MM.1S (cell line): ENCODE results near the gene CLEC4D.
A peak's percentile ranks its signal among the peaks of the same experiment; 100 is the strongest.

ENCODE experiments used
- CTCF ChIP-seq: fragments of 300-600 bp; sonication (generic); IDR thresholded peaks from 2 replicates; pipeline ENCODE4 v1.5.1; 2016; ENCODE audit warnings: antibody characterized with exemption, low read length, mixed read lengths
- EZH2 ChIP-seq: fragments of 300-600 bp; sonication (generic); optimal IDR thresholded peaks from 2 replicates; pipeline ENCODE3; 2017; ENCODE audit warnings: low read depth, mild to moderate bottlenecking, antibody characterized with exemption, low read length, mixed read lengths

GRCh38 chr12:8553088-8553627 is 39.9 kb downstream of the CLEC4D start:
- TF ChIP-seq CTCF: peak; percentile 26
- TF ChIP-seq EZH2: no peak
